NK-92 (cell line): Measurements from ENCODE around the gene HTRA3.

Experiments
- DNase-seq: peaks from one replicate; lab custom pipeline; 2025; ENCODE audit not compliant: unreplicated experiment; lab: John Stamatoyannopoulos, UW

HTRA3 gene

GRCh38 chr4:8233672-8234484 is 35.7 kb upstream of the HTRA3 start:
- DNase-seq: no peak

GRCh38 chr4:8234715-8235114 is 34.8 kb upstream of the HTRA3 start:
- DNase-seq: no peak

- DNase-seq: no peak
Observed at GRCh38 chr4:8235224-8235623, 34.3 kb upstream of the HTRA3 start.

GRCh38 chr4:8235686-8236085 is 33.9 kb upstream of the HTRA3 start:
- DNase-seq: no peak

DNA sequence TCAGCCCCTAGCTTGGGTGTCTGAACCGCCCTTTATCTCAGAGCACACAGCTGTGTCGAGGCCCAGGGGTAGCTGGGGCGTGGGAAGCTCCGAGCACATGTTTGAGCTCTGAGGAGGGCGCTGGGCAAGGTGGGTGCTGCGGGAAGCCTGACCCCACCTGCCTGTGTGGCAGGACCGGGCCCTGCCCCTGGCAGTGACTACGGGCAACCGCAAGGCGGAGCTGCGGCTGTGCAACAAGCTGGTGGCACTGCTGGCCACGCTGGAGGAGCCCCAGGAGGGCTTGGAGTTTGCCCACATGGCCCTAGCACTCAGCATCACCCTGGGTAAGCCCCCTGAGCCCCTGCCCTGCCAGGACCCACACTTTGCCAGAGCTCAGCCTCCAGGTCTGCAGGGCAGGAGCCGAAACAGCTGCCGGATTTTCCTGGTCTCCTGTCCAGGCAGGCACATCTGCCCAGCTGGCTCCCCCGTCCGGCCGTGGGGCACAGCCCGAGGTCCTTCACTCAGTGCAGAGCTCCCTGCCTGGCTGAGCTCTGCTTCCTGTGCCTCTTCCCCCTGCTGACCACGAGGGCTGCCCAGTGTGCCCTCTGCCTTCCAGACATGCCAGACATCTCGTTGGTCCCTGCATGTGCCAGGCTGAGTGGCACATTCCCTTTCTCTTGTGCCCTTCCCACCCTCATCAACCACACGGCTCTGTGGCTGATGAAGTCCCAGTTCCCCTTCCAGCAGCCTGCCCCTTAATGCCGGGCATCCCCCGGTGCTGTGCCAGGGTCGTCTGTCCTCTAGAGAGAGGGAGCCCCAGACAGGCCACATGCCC is 33.2 kb upstream of the HTRA3 start:
- DNase-seq: no peak

DNA sequence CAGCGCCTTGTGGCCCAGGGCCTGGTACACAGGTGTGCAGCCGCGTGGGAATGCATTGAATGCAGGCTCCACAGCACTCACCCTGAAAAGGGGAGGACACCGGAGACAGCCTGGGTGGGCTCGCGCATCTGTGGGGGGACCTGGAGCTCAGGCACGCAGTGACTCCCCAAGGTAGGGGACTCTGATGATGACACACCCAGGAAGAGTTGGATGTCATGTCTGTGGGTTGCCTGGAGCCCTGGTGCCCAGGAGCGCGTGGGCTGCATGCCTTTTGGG is 32.7 kb upstream of the HTRA3 start:
- DNase-seq: no peak

DNA sequence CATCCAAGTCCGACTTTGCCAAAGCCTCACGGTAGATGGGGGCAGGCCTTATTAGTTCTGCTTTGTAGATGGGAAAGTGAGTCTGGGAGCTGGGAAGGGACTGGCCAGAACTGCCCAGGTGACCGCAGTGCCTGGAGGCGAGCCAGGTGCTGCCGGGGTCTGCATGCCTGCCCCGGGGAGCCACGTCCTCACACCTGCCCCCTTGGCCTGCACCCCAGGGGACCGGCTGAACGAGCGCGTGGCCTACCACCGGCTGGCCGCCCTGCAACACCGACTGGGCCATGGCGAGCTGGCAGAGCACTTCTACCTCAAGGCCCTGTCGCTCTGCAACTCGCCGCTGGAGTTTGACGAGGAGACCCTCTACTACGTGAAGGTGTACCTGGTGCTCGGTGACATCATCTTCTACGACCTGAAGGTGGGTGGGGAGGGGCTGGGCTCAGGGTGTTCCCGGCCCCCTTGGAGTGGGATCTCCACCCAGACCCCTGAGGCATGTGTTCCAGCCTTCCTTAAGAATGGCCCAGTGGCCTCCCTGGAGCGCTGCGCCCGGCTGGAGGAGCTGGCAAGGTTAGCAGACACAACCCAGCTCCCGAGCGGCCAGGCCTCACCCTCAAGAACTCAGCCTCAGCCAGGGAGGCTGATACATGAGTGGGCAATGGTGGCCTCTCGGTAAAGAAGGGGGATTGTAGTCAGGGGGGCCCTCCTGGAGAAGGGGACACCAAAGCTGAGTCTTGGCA is 32.1 kb upstream of the HTRA3 start:
- no peak for DNase-seq

- no peak for DNase-seq
Observed at GRCh38 chr4:8238036-8238511, 31.5 kb upstream of the HTRA3 start.

- no peak for DNase-seq
Observed at GRCh38 chr4:8238515-8239053, 31.0 kb upstream of the HTRA3 start.

DNA sequence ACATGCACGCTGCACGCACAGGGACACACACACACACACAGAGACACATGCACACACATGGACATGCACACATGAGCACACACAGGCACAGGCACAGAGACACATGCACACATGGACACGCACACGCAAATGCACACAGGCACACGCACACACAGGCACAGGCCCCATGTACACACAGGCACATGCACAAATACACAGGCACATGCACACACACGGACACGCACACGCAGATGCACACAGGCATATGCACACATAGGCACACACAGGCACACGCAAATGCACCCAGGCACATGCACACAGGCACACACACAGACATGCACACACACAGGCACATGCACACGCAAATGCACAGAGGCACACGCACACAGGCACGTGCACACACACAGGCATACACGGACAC is 30.3 kb upstream of the HTRA3 start:
- no peak for DNase-seq

DNA sequence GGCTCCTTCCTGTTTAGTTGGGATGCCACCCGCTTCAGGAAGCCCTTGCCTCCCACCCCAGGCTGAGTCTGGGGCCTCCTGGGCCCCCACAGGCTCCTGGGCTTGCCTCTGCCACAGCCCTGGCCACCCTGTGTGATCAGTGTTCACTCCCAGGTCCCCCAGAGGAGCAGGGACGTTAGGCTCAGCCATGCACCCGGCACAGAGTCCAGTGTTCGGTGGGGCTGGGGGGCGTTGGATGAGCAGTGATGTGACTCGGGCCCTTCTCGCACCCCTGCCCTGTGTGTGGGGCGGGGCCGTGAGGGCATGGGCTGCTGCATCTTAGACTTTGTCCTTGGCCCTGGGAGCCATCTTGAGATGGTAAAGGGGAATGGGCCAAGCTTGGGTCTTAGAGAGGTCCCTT is 29.9 kb upstream of the HTRA3 start:
- no peak for DNase-seq

DNA sequence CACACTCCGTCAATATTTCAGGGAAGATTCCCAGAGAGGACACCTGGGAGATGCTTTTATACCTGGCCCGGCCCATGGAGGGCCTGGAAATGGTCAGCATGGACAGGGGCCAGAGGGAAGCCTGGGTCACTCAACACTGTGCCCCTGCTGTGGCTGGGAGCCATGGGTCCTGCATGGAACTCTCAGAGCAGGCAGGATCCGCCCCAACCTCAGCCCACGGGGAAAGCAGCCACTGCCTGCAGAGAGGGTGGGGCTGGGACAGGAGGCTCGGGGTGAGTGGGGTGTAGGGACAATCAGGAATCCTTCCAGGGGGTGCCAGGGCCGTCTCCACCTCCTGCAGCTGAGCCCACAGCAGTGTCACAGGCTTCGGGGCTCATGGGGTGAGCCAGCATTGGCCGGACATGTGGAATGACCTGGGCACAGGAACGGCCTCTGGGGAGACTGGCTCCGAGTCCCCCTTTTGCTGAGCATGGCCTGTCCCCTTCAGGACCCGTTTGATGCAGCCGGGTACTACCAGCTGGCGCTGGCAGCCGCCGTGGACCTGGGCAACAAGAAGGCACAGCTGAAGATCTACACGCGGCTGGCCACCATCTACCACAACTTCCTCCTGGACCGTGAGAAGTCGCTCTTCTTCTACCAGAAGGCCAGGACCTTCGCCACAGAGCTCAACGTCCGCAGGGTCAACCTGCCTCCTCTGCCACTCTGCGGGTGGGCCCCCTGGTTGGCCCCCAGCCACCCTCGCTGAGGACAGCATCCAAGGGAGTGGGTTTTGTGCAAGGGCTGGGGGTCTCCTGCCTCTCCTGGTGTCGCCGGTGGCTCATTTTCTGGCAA is 29.1 kb upstream of the HTRA3 start:
- DNase-seq: no peak

DNA sequence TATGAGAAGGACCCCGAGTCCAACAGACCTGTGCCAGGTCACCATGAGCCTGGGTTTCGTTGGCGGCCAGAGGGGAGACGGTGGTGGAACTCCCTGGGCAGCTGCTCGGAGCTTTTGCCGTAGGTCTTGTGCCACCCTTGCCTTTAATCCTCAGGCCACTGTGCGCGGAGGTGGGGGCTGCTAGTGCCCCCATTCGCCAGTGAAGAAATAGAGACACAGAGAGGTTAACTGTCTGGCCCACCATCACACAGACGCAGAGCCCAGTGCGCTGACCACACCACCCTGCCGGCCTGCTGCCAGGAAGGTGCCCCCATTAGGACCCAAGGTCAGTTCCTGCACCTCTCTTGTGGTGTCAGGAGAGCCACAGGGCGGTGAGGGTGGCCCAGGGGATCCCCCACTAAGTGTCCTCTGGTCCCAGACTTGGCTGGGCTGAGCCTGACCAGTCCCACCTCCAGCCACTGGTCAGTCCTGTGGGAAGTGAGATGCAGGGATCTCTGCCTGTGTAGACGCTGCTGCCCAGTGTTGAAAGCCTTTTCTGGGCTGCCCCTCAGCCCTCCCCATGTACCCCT is 28.3 kb upstream of the HTRA3 start:
- DNase-seq: no peak

- DNase-seq: no peak
Observed at GRCh38 chr4:8241895-8242696, 27.5 kb upstream of the HTRA3 start.

DNA sequence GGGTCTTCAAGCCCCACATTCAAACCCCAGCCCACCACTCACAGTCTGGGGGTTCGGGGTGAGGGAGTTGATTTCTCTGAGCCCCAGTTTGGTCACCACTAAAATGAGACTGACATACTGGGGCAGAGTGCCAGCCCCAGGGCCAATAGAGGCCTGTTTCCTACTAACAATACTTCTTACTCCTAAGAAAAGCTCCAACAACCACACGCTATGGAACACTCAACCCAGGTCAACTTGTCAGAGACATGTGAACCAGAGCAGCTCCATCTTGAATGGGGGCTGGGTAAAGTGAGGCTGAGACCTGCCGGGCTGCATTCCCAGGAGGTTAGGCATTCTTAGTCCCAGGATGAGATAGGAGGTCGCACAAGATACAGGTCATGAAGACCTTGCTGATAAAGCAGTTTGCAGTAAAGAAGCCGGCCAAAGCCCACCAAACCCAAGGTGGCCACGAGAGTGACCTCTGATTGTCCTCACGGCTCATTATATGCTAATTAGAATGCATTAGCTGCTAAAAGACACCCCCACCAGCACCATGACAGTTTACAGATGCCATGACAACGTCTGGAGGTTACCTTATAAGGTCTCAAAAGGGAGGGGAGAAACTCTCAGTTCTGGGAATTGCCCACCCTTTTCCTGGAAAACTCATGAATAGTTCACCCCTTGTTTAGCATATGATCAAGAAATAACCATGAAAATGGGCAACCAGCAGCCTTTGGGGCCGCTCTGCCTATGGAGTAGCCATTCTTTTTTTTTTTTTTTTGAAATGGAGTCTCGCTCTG is 26.6 kb upstream of the HTRA3 start:
- DNase-seq: no peak

DNA sequence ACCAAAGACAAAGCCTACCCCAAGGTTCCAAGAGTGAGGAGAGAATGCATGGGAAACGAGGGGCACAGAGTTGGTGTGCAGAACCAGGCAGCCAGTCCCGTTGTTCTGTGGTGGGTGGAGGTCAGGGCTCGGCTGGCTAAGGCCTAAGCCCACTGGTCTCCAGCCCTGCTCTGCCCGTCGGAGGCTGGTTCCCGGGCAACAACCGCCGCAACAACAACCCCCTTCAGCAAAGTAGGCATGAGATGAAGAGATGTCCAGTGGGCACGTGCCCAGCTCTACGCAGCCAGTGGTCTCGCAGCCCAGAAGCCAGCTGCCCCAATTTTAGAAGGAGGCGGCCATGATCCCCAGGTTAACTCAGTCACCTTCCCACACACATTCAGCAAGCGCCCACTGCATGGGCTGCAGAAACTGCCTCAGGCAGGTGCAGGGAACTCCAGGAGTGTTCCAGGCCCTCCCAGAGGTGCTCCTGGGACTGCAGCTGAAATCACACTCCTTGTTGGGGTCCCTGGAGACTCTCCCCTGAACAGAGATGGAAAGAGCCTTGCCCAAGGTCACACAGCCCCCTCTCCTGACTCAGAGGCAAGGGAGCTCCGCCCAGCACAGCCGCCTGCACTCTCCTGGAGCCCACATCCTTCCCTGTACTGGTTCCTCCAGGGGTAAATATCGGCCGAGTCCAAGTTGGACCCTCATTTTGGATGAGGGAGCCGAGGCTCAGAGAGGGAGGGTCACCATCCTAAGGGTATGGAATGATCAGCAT is 25.4 kb upstream of the HTRA3 start:
- no peak for DNase-seq

GRCh38 chr4:8244931-8245460 is 24.6 kb upstream of the HTRA3 start:
- DNase-seq: no peak
